ENCODE measurements around the gene IGLL5.
A peak's percentile ranks its signal among the peaks of the same experiment; 100 is the strongest.

The IGLL5 gene

GRCh38 chr22:22926370-22927195 lies 39.0 kb downstream of the IGLL5 start:
- DNase-seq: no peak

- no peak for DNase-seq
These were observed 39.7 kb downstream of the IGLL5 start for GRCh38 chr22:22927196-22927887.

DNA sequence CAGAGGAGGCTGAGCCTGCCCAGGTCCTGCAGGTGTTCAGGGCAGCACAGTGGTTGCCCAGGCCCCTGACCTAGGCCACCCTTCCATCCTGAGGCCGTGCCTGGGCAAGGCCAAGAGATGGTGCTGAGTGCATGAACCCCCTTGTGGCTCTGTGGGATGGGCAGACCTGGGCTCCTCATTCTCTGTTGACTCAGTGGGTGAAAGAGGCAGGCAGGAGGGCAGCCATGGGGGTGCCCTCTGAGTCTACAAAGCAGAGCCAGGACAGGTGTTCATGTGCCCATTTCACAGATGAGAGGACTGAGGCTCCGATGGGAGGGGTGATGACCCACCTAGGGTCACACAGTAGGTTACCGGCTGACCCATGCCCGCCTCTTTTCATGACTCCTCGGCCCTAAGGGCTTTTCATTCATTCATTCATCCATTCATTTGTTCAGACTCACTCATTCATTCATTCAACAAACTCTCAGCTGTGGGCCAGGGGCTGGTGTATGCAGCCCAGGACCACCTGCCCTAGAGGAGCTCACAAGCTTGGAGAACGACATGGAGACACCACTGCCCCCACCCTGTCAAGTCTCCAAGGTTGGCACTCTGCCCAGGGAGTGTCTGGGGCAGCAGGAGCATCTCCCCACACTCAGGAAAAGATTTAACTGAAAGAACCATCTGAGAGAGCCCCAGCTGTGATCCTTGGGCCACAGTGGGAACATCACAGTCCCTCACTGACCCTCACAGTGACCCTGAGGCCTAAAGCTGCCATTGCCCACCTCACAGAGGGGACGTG lies 40.5 kb downstream of the IGLL5 start:
- no peak for DNase-seq

DNA sequence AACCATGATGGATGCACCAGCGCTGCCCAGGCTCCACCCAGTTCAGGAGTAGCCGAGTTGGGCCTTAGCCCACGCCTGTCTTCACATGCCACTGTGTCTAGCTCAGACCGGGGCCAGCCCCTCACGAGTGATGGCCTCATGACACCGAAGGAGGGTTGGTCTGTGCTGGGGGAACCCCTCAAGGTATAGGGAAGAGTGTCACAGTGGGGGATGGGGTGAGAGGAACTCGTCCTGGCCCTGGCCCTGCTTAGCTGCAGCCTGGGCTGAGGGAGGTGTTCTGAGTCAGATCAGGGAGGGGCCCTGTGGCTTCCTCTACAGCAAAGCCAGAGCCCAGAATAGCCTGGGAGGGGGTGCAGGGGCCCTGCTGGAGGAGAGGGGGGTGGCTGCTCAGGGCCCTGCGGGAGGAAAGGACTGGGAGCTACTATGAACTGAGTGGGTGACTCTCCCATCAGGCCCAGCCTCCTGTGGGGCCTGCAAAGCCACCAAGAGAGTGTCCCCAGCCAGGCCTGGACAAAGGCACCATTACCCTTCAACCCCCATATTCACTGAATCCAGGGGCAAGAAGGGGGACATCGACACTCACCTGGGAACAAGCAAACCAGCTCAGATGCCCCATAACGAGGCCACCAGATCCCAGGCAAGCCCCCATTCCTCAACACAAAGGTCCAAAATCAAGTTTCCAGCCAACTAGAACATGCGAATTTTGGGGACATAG lies 41.2 kb downstream of the IGLL5 start:
- DNase-seq: peak in 1 of 58 donors; percentile 7

DNA sequence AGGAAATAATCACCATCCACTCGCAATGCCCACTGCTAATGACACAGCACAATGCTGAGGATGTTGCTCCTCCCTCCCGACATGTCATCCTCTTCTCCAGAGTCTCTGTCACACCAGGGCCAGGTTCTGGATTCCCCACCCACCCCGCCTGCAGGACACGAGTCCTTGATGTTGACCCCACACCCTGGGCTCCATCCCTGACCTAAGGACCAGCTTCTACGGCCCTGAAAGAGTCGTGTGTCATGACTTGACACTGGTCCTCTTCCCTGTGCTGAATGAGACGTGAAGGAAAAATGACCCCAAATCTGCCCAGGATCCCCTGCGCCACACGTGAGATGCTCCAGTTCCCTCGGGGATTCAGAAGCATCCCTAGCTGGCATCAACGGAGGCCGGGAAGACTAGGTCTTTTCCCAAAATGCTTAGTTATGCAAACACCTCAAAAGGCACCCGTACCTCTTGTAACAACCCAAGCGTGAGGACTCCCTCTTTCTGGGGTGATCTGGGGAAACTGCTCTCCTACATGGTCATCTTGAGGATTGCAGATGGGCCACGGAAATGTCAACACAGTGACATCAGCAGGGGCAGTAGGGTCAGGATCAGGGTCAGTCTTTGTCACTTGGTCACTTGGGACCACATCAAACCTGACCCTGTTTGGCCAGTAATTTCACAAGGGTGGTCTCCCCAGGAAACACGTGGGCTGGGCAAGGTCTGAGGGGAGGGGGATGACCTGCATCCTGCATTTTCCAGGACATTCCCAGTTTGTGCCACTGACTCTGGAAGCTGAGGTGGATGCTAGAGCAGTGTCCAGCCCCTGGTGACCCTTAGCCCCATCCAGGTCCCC lies 42.0 kb downstream of the IGLL5 start:
- no peak for DNase-seq

- DNase-seq: no peak
These were observed 42.5 kb downstream of the IGLL5 start for GRCh38 chr22:22930222-22930497.

GRCh38 chr22:22930571-22931556 lies 43.2 kb downstream of the IGLL5 start:
- DNase-seq: no peak

DNA sequence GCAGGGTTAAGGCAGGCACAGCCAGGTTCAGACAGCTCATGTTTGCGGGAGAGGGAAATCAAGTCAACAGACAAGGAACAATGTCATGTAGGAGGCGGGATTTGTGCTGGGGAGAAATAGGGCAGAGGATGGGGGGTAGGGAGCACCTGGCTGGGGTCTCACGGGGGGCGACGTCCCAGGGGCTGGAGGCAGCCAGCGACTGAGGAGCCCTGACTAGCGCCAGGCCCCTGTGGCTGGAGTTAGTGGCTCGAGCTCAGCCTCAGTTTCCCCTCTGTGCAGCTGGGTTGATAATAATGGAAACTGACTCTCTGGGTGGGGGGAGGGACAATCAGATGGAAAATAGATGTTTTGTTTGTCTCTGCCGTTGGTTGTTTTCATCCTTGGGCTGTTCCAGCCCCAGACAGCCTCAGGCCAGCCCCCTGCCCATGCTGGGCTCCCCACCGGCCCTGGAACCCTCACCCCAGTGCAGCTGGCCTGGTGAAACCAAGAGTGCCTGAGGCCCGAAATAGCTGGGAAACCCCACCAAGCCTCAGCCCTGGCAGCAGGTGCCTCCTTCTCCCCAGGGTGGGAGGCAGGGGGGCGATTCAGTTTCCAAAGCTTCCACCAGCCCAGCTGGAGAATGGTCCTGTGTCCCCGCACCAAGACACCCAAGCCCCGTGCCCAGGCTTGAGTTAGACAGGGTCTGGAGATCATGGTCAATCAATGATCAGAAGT lies 44.1 kb downstream of the IGLL5 start:
- no peak for DNase-seq

GRCh38 chr22:22932512-22932941 lies 44.9 kb downstream of the IGLL5 start:
- no peak for DNase-seq

DNA sequence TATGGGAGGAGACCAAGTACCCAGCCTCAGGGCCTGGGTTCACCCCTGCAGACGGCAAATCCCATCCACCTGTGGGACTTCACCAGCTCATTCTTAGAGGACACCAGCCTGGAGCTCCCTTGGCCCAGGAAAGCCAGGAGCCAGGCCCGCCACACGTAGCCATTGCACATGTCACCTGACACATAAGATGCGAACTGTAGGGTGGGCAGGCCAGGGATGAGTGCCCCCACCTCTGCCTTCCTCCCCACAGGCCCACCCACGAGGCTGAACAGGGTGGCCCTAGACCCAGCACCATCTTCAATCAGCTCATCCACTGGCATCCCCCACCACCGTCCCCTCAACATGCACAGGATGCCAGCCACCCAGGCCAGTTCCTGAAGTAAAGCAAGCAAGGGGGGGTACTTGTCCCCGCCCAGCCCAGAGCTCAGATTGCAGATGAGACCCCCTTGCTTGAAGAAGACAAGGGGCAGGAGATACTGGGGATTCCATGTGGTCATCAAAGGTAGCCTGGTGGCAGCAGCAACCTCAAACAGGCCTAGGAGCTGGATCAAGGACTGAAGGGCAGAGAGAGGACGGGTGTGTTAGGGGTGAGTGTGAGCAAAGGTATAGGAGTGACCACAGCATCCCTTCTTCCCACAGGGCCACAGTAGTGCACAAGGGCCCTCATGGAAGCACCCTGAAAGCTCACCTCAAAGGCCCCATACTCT lies 45.6 kb downstream of the IGLL5 start:
- DNase-seq: no peak

GRCh38 chr22:22933807-22934542 lies 46.4 kb downstream of the IGLL5 start:
- DNase-seq: no peak

DNA sequence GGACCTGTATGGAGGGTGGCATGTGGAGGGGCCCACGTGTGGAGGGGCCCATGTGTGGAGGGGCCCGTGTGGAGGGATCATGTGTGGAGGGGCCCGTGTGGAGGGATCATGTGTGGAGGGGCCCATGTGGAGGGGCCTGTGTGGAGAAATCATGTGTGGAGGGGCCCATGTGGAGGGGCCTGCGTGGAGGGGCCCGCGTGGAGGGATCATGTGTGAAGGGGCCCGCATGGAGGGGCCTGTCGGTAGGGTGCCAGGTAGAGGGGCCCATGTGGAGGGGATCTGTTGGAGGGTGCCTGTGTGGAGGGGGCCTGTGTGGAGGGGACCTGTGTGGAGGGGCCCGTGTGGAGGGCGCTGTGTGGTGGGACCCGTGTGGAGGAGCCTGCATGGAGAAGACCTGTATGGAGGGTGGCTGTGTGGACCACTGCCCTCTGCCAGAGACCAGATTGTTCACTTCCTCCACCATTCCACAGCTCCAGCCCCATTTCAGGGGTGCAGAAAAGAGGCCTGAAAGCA lies 47.0 kb downstream of the IGLL5 start:
- no peak for DNase-seq

DNA sequence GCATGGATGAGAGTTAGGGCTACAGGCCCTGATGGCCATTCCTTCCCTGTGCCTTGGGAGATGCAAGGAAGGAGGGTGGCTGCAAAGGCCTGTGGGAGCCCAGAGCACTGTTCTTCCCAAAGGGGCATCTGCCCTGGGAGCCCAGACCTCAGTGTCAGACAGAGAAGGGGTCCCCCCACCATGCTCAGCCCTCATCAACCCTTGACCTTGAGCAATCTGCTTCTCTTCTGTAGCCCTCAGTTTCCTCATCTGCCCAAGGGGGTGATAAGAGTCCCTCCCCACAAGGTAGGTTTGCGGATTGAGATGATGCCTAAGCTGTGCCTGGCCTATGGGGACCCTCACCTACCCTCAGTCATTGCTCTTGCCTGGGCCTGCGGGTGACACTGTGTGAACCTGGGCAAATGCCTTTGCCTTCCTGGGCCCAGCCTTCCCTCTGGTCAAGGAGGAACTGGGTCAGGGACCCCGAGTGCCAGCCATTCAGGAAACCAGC lies 47.5 kb downstream of the IGLL5 start:
- no peak for DNase-seq

DNA sequence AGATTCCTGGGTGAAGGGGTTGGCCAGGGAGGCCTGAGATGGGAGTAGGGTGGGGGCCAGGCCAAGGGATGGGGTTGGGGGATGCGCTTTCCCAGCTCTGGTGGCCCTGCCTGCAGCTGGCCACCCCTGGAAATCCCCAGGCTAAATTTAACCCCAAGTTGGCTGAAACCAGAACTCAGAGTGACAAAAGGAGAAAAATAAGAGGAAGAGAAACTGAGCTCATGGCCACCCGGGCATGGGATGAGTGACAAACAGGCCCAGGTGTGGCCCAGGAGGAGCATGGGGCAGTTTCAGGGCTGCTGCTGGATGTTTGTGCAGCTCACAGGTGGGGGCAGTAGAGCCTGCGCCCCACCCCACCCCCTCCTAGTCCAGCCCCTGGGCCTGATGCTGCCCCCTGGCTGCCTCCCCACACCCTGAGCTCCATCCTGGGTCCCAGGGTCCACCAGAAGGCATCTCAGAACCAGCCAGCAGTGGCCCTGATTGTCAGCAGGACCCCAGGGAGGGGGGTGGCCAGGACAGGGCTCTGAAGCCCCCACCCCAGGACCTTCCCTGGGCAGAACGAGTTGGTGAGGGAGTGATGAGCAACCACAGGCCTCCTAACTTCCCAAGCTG lies 48.0 kb downstream of the IGLL5 start:
- no peak for DNase-seq

DNA sequence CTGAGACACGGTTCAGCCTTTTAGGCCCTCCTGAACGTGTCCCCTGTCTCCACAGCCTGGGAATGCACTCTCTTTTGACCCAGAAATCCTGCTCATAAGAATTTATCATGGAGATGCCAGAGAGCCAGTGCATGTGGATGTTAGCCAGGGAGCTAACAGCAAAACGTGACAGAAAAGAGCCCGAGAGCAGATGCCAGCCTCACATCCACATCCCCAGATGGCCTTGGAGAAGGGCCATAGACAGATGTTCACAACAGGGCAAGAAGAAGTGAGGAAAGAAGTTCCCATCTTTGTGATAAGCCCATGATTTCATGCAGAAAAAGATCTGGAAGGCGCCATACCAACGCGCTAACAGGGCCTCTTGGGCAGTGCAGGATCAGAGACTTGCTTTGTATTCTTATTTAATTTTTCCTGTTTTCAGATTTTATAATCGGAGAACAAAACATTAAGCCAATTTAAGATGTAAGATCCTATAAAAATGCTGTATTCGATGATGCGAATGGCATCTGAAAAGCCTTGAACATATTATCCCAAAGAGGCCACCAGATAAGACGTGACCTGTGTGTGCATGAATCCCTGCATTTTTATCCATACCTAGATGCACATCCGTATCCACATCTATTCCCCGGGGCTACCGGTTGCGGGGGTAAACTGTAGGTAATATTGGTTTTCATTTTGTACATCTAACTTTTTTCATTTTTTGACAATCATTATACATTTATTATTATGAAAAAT lies 48.7 kb downstream of the IGLL5 start:
- DNase-seq: no peak
